HepG2 (cell line): Measurements from ENCODE around the gene RPL23. TPM values are rescaled to one million over a fixed set of nuclear protein-coding genes. Genes with fewer than 3 reads are reported as not detected.

ENCODE experiments used
- ARID3A ChIP-seq: IDR thresholded peaks from 2 replicates; pipeline ENCODE4 v1.6.1; 2012; ENCODE audit warnings: low read depth, low read length, improper control_type of control experiment
- BCL6 ChIP-seq: IDR thresholded peaks from 2 replicates; pipeline ENCODE4 v1.6.1; 2016; ENCODE audit warnings: missing genetic modification reagents, missing compliant biosample characterization
- CSRNP1 ChIP-seq: sonication (generic); formaldehyde crosslinking; IDR thresholded peaks from 2 replicates; pipeline ENCODE4 v1.8.1; 2023; ENCODE audit warnings: mild to moderate bottlenecking, missing genetic modification reagents
- DRAP1 ChIP-seq: IDR thresholded peaks from 2 replicates; pipeline ENCODE4 v1.6.1; 2016; ENCODE audit warnings: missing genetic modification reagents, missing compliant biosample characterization
- GFI1 ChIP-seq: sonication (generic); formaldehyde crosslinking; IDR thresholded peaks from 2 replicates; pipeline ENCODE4 v1.5.0; 2020; ENCODE audit warnings: missing genetic modification reagents, mild to moderate bottlenecking, borderline replicate concordance
- HMG20B ChIP-seq: conservative IDR thresholded peaks from 2 replicates; pipeline ENCODE4 v1.6.1; 2016; ENCODE audit warnings: missing genetic modification reagents, missing compliant biosample characterization
- HOXD1 ChIP-seq: sonication (generic); formaldehyde crosslinking; IDR thresholded peaks from 2 replicates; pipeline ENCODE4 v1.5.0; 2020; ENCODE audit warnings: missing genetic modification reagents
- IKZF1 ChIP-seq: fragments of 450-650 bp; IDR thresholded peaks from 2 replicates; pipeline ENCODE4 v1.7.1; 2016
- MAF1 ChIP-seq: sonication (generic); formaldehyde crosslinking; IDR thresholded peaks from 2 replicates; pipeline ENCODE4 v1.5.0; 2020; ENCODE audit warnings: missing genetic modification reagents, borderline replicate concordance
- MEIS2 ChIP-seq: sonication (generic); formaldehyde crosslinking; IDR thresholded peaks from 2 replicates; pipeline ENCODE4 v1.9.0; 2021; ENCODE audit warnings: mild to moderate bottlenecking, missing genetic modification reagents
- MIER2 ChIP-seq: IDR thresholded peaks from 2 replicates; pipeline ENCODE4 v1.6.1; 2016; ENCODE audit warnings: missing biosample characterization, missing genetic modification reagents
- NFKBIZ ChIP-seq: IDR thresholded peaks from 2 replicates; pipeline ENCODE4 v1.6.1; 2018; ENCODE audit warnings: missing genetic modification reagents, missing compliant biosample characterization
- PTBP1 ChIP-seq: fragments of 200-400 bp; formaldehyde crosslinking; IDR thresholded peaks from 2 replicates; pipeline ENCODE4 v1.6.1; 2018; ENCODE audit warnings: low read length, low read depth; ENCODE audit not compliant: poor library complexity, severe bottlenecking
- TBX3 ChIP-seq: fragments of 450-650 bp; IDR thresholded peaks from 2 replicates; pipeline ENCODE4 v1.6.1; 2017; ENCODE audit warnings: antibody characterized with exemption, mild to moderate bottlenecking, inconsistent platforms, borderline replicate concordance
- TOPORS ChIP-seq: sonication (generic); formaldehyde crosslinking; IDR thresholded peaks from 2 replicates; pipeline ENCODE4 v1.8.0; 2023; ENCODE audit warnings: mild to moderate bottlenecking, missing genetic modification reagents
- WIZ ChIP-seq: sonication (generic); formaldehyde crosslinking; IDR thresholded peaks from 2 replicates; pipeline ENCODE4 v1.5.1; 2020; ENCODE audit warnings: mild to moderate bottlenecking, missing genetic modification reagents
- ZBTB25 ChIP-seq: IDR thresholded peaks from 2 replicates; pipeline ENCODE4 v1.6.1; 2018; ENCODE audit warnings: missing genetic modification reagents
- ZFP62 ChIP-seq: sonication (generic); formaldehyde crosslinking; IDR thresholded peaks from 2 replicates; pipeline ENCODE4 v1.4.0; 2020; ENCODE audit warnings: missing genetic modification reagents
- ZNF30 ChIP-seq: sonication (generic); formaldehyde crosslinking; IDR thresholded peaks from 2 replicates; pipeline ENCODE4 v1.5.0; 2020; ENCODE audit warnings: mild to moderate bottlenecking, missing genetic modification reagents
- ZNF317 ChIP-seq: sonication (generic); formaldehyde crosslinking; IDR thresholded peaks from 2 replicates; pipeline ENCODE4 v1.5.0; 2020; ENCODE audit warnings: mild to moderate bottlenecking, missing genetic modification reagents
- ZNF615 ChIP-seq: sonication (generic); formaldehyde crosslinking; IDR thresholded peaks from 2 replicates; pipeline ENCODE4 v1.5.0; 2020; ENCODE audit warnings: mild to moderate bottlenecking, missing genetic modification reagents, borderline replicate concordance
- ZNF776 ChIP-seq: sonication (generic); formaldehyde crosslinking; IDR thresholded peaks from 2 replicates; pipeline ENCODE4 v1.4.0; 2020; ENCODE audit warnings: mild to moderate bottlenecking, missing genetic modification reagents
- polyA plus RNA-seq, 8 experiments: library from polyadenylated mRNA; depleted of rRNA in 3 of 8; stranded (reverse) in 7 of 8; unstranded in 1 of 8; fragments of >200 nt; fragmentation: Illumina TruSeq in 4 of 8; extraction: Trizol in 4 of 8; gene quantifications; 2 replicates each; pipeline versions ENCODE4 v1.2.1 to v1.2.3, GENCODE V29; 2011 to 2016; ENCODE audit warnings: low read depth in 4 of 8, missing spikeins in 1 of 8, mixed read lengths in 1 of 8; ENCODE audit not compliant: insufficient read depth in 1 of 8
- total RNA-seq, 5 experiments: library from RNA; depleted of rRNA; stranded (reverse); fragments of >200 nt; fragmentation: Illumina TruSeq; extraction: Trizol; gene quantifications; 2 replicates each; pipeline ENCODE4 v1.2.3, GENCODE V29; 2016; ENCODE audit warnings: low read depth in 1 of 5
- TF ChIP-seq, protein P1 (sequence below): sonication (generic); formaldehyde crosslinking; IDR thresholded peaks from 2 replicates; pipeline ENCODE4 v1.8.0; 2022; ENCODE audit warnings: mild to moderate bottlenecking, missing genetic modification reagents; ENCODE audit not compliant: insufficient replicate concordance
- TF ChIP-seq, protein P2 (sequence below): sonication (generic); formaldehyde crosslinking; IDR thresholded peaks from 2 replicates; pipeline ENCODE4 v1.4.0; 2020; ENCODE audit warnings: mild to moderate bottlenecking, missing genetic modification reagents

The RPL23 gene
- total and polyA plus RNA-seq, 2 of the 13 experiments (the other 11 are each of a cell fraction or from before 2014, with no cell fraction given): 2,790 to 4,860 TPM

DNA sequence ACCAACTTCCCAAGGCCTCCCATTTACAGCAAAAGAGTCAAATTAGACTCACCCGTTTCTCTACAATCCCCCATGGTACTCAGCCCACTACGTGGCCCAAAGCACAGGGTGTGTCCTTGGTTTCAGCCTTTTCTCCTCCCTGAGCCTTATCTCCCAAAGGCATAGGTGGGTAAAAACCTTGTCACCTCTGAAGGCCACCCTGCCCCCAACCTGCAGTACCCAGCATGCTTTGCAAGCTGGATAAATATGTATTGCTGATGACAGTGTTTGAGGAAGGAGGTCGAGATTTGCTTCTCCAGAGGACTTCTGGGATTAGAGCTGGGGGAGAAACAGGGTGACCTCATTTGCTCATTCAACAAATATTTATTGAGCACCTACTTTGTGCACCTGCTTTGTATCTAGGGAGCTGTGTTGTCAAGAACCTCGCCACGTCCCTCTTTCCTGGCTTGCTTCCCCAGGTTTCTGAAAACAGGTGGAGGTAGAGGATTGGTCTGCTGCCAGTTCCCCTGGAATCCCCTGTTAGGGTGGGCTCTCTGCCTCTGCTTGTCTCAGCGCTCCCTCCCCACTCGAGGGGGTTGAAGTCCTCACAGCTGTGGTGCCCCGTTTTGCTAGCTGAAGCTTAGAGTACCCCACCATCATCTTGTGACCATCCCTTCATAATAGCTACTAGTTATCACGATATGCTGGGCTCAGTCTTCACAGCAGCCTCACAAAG, 19.3 kb upstream of the RPL23 start (continued):
- TF ChIP-seq ARID3A (peak; percentile 19; the same call in 1 of the 2 replicates), TOPORS (CRISPR knock-in tag) (no peak), ZNF30 (CRISPR knock-in tag) (no peak), ZNF317 (CRISPR knock-in tag) (no peak), WIZ (no peak), MIER2 (CRISPR knock-in tag) (no peak), ZBTB25 (CRISPR knock-in tag) (peak; percentile 58; the same call in 1 of the 2 replicates), HOXD1 (no peak), ZNF776 (no peak), MEIS2 (CRISPR knock-in tag) (no peak), ZFP62 (CRISPR knock-in tag) (no peak), DRAP1 (peak; percentile 51; the same call in 1 of the 2 replicates), GFI1 (peak; percentile 92), NFKBIZ (CRISPR knock-in tag) (no peak), BCL6 (peak; percentile 51; the same call in 1 of the 2 replicates), ZNF615 (no peak), HMG20B (CRISPR knock-in tag) (peak; percentile 93), CSRNP1 (CRISPR knock-in tag) (0 out of 2 replicates have a peak, but pooled peaks have one; percentile 34), TBX3 (peak; percentile 70; the same call in 1 of the 2 replicates), MAF1 (CRISPR knock-in tag) (no peak), PTBP1 (no peak), IKZF1 (no peak)
- TF ChIP-seq, protein P1, sequence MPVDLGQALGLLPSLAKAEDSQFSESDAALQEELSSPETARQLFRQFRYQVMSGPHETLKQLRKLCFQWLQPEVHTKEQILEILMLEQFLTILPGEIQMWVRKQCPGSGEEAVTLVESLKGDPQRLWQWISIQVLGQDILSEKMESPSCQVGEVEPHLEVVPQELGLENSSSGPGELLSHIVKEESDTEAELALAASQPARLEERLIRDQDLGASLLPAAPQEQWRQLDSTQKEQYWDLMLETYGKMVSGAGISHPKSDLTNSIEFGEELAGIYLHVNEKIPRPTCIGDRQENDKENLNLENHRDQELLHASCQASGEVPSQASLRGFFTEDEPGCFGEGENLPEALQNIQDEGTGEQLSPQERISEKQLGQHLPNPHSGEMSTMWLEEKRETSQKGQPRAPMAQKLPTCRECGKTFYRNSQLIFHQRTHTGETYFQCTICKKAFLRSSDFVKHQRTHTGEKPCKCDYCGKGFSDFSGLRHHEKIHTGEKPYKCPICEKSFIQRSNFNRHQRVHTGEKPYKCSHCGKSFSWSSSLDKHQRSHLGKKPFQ (CRISPR knock-in tag): no peak
- TF ChIP-seq, protein P2, sequence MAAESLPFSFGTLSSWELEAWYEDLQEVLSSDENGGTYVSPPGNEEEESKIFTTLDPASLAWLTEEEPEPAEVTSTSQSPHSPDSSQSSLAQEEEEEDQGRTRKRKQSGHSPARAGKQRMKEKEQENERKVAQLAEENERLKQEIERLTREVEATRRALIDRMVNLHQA (CRISPR knock-in tag): no peak
